HepG2 (cell line): Measurements from ENCODE around the gene JPH4. TPM values are rescaled to one million over a fixed set of nuclear protein-coding genes. Genes with fewer than 3 reads are reported as not detected.

Experiments
- ATAC-seq: fragments of 200-7000 bp; cut with Tn5 transposase; 3 replicates; pipeline ENCODE4 v1.9.1; 2020; ENCODE audit warnings: mild to moderate bottlenecking, moderate library complexity
- Bru-seq: library from RNA; stranded (reverse); fragments of 400-500 nt; gene quantifications from one replicate; lab custom pipeline; 2021; lab: Mats Ljungman, UMichigan
- BruChase-seq, 2 experiments: library from RNA; stranded (reverse); fragments of 400-500 nt; gene quantifications; one replicate each; lab custom pipeline; 2021; lab: Mats Ljungman, UMichigan
- BruUV-seq: library from RNA; stranded (reverse); fragments of 400-500 nt; replicated peaks from 2 replicates; lab custom pipeline; 2021; lab: Mats Ljungman, UMichigan
- CTCF ChIA-PET: fragments of 300-600 bp; formaldehyde crosslinking; extraction: SDS; loops from one replicate; lab custom pipeline; 2021; ENCODE audit warnings: low total read pairs, inconsistent platforms, low intra/inter-chr PET ratio; lab: Yijun Ruan, JAX
- POLR2A ChIA-PET: fragments of 350-600 bp; sonication (Branson Sonifier 250); formaldehyde crosslinking; loops from one replicate; lab custom pipeline; 2020; ENCODE audit warnings: antibody characterized with exemption, inconsistent platforms; lab: Yijun Ruan, JAX
- DNase-seq: peaks from one replicate; pipeline ENCODE4 v3.0.0-alpha.2; 2015; ENCODE audit warnings: low spot score
- FAIRE-seq: peaks from 3 replicates; lab custom pipeline; 2011; peaks lifted over from hg19 to GRCh38; lab: Jason Lieb, UNC
- H2AFZ ChIP-seq: one replicate; pipeline ENCODE4 v1.6.1; 2011; ENCODE audit warnings: low read length, inconsistent platforms
- H3K27ac ChIP-seq: fragments of 300-600 bp; 3 replicates; pipeline ENCODE4 v1.8.0; 2011; ENCODE audit warnings: mixed run types, mild to moderate bottlenecking, mixed read lengths, low read length, inconsistent platforms; ENCODE audit not compliant: insufficient read depth; ENCODE audit errors: extremely low read length
- H3K27me3 ChIP-seq, 2 experiments: fragments of 200-600 bp in 1 of 2; 2 replicates in 1 of 2; 3 replicates in 1 of 2; pipeline versions ENCODE4 v1.6.0 to v1.8.0; 2011; ENCODE audit warnings: low read length in 2 of 2, mild to moderate bottlenecking in 2 of 2, moderate library complexity in 2 of 2, inconsistent platforms in 1 of 2; ENCODE audit not compliant: insufficient read depth in 2 of 2, control insufficient read depth in 1 of 2
- H3K36me3 ChIP-seq, 2 experiments: fragments of 200-600 bp in 1 of 2; replicated peaks in 1 of 2; 2 replicates in 1 of 2; 3 replicates in 1 of 2; pipeline versions ENCODE4 v1.5.1 to v1.8.0; 2011; ENCODE audit warnings: low read length in 2 of 2, inconsistent platforms in 1 of 2; ENCODE audit not compliant: insufficient read depth in 2 of 2, control insufficient read depth in 1 of 2
- H3K4me1 ChIP-seq: 2 replicates; pipeline ENCODE4 v1.5.1; 2012; ENCODE audit warnings: low read length, inconsistent platforms; ENCODE audit not compliant: insufficient read depth
- H3K4me2 ChIP-seq: 2 replicates; pipeline ENCODE4 v1.6.0; 2011; ENCODE audit warnings: low read depth, low read length, inconsistent platforms
- H3K4me3 ChIP-seq, 3 experiments: fragments of 200-600 bp in 1 of 3; sonication (generic), shearing (Covaris generic) in 1 of 3; replicated peaks in 1 of 3; 2 replicates each; pipeline ENCODE4 v1.5.1; 2011 to 2016; ENCODE audit warnings: low read length in 3 of 3, inconsistent platforms in 2 of 3, low read depth in 2 of 3, mild to moderate bottlenecking in 2 of 3, control low read depth in 1 of 3, mixed read lengths in 1 of 3; ENCODE audit not compliant: insufficient read depth in 1 of 3
- H3K79me2 ChIP-seq: one replicate; pipeline ENCODE4 v1.6.1; 2011; ENCODE audit warnings: low read length, inconsistent platforms; ENCODE audit not compliant: insufficient read depth
- H3K9ac ChIP-seq: 2 replicates; pipeline ENCODE4 v1.6.0; 2011; ENCODE audit warnings: mild to moderate bottlenecking, low read depth, low read length, inconsistent platforms; ENCODE audit not compliant: insufficient read depth
- H3K9me3 ChIP-seq: 2 replicates; pipeline ENCODE4 v1.5.1; 2012; ENCODE audit warnings: mild to moderate bottlenecking, low read length
- H4K20me1 ChIP-seq: 2 replicates; pipeline ENCODE4 v1.6.0; 2011; ENCODE audit warnings: inconsistent platforms, mild to moderate bottlenecking, low read length, moderate library complexity; ENCODE audit not compliant: insufficient read depth
- FOSL1 ChIP-seq: sonication (generic); formaldehyde crosslinking; IDR thresholded peaks from 2 replicates; pipeline ENCODE4 v1.9.0; 2021; ENCODE audit warnings: missing genetic modification reagents, borderline replicate concordance
- MTF2 ChIP-seq: sonication (generic); formaldehyde crosslinking; IDR thresholded peaks from 2 replicates; pipeline ENCODE4 v1.5.0; 2020; ENCODE audit warnings: missing genetic modification reagents, borderline replicate concordance
- NFE2L2 ChIP-seq: fragments of 150-350 bp; IDR thresholded peaks from 2 replicates; pipeline ENCODE4 v1.6.1; 2014; ENCODE audit warnings: low read length
- SMAD1 ChIP-seq: sonication (generic); formaldehyde crosslinking; IDR thresholded peaks from 2 replicates; pipeline ENCODE4 v1.4.0; 2020; ENCODE audit warnings: missing genetic modification reagents, low read depth, mild to moderate bottlenecking, borderline replicate concordance
- SP4 ChIP-seq: sonication (generic); formaldehyde crosslinking; IDR thresholded peaks from 2 replicates; pipeline ENCODE4 v1.8.1; 2023; ENCODE audit warnings: mild to moderate bottlenecking, missing genetic modification reagents
- ZBTB21 ChIP-seq: sonication (generic); formaldehyde crosslinking; IDR thresholded peaks from 2 replicates; pipeline ENCODE4 v1.4.0; 2020; ENCODE audit warnings: missing genetic modification reagents
- ZNF30 ChIP-seq: sonication (generic); formaldehyde crosslinking; IDR thresholded peaks from 2 replicates; pipeline ENCODE4 v1.5.0; 2020; ENCODE audit warnings: mild to moderate bottlenecking, missing genetic modification reagents
- ZNF326 ChIP-seq: sonication (generic); formaldehyde crosslinking; IDR thresholded peaks from 2 replicates; pipeline ENCODE4 v1.4.0; 2020; ENCODE audit warnings: missing genetic modification reagents, borderline replicate concordance
- ZNF782 ChIP-seq: sonication (generic); formaldehyde crosslinking; IDR thresholded peaks from 2 replicates; pipeline ENCODE4 v1.4.0; 2020; ENCODE audit warnings: missing genetic modification reagents, mild to moderate bottlenecking, borderline replicate concordance
- ZSCAN25 ChIP-seq: sonication (generic); formaldehyde crosslinking; IDR thresholded peaks from 2 replicates; pipeline ENCODE4 v1.8.0; 2022; ENCODE audit warnings: mild to moderate bottlenecking, missing genetic modification reagents
- WGBS: methylation state at CpG from one replicate; pipeline ENCODE4 v1.1.6; 2017; ENCODE audit warnings: low lambda C conversion rate; 5-methylcytosine and 5-hydroxymethylcytosine counted together
- in situ Hi-C: cut with HindIII; loops from 2 replicates; pipeline ENCODE4 v1.10.0; 2017; ENCODE audit warnings: low pct_unique_long_range_greater_than_20kb; ENCODE audit not compliant: extremely low pct_ligation_motif_present
- intact Hi-C: fragments of 100-400 bp; cut with micrococcal nuclease; formaldehyde crosslinking; loops from one replicate; pipeline ENCODE4 v1.10.0; 2022; ENCODE audit not compliant: unreplicated experiment
- long read RNA-seq, 2 experiments: library from RNA in 1 of 2; library from polyadenylated mRNA in 1 of 2; stranded (forward) in 1 of 2; unstranded in 1 of 2; transcript quantifications; one replicate each; pipeline ENCODE4 v2.0.0, GENCODE V29; 2019 to 2022
- polyA minus RNA-seq, 3 experiments: library from RNA; depleted of rRNA, polyadenylated mRNA; stranded (reverse); fragments of >200 nt; gene quantifications; 2 replicates each; pipeline ENCODE4 v1.2.3, GENCODE V29; 2011; ENCODE audit warnings: low replicate concordance in 1 of 3
- polyA plus RNA-seq, 8 experiments: library from polyadenylated mRNA; depleted of rRNA in 3 of 8; stranded (reverse) in 7 of 8; unstranded in 1 of 8; fragments of >200 nt; fragmentation: Illumina TruSeq in 4 of 8; extraction: Trizol in 4 of 8; gene quantifications; 2 replicates each; pipeline versions ENCODE4 v1.2.1 to v1.2.3, GENCODE V29; 2011 to 2016; ENCODE audit warnings: low read depth in 4 of 8, missing spikeins in 1 of 8, mixed read lengths in 1 of 8; ENCODE audit not compliant: insufficient read depth in 1 of 8
- total RNA-seq, 5 experiments: library from RNA; depleted of rRNA; stranded (reverse); fragments of >200 nt; fragmentation: Illumina TruSeq; extraction: Trizol; gene quantifications; 2 replicates each; pipeline ENCODE4 v1.2.3, GENCODE V29; 2016; ENCODE audit warnings: low read depth in 1 of 5
- TF ChIP-seq, protein P1 (sequence below): sonication (generic); formaldehyde crosslinking; IDR thresholded peaks from 2 replicates; pipeline ENCODE4 v1.5.0; 2020; ENCODE audit warnings: missing genetic modification reagents
- TF ChIP-seq, protein P2 (sequence below): sonication (generic); formaldehyde crosslinking; IDR thresholded peaks from 2 replicates; pipeline ENCODE4 v1.5.0; 2020; ENCODE audit warnings: mild to moderate bottlenecking, missing genetic modification reagents

JPH4 gene
- 0.14 and 0.22 TPM in 2 replicates for total RNA-seq (2016; rRNA removed; fragmentation: Illumina TruSeq; extraction: Trizol)
- 0.10 TPM in 1 of 2 replicates, not detected in the other for total RNA-seq (2016; cell fraction: cytosol; rRNA removed; fragmentation: Illumina TruSeq; extraction: Trizol; ENCODE audit: low read depth)
- total RNA-seq (2016; cell fraction: insoluble cytoplasmic fraction; rRNA removed; fragmentation: Illumina TruSeq; extraction: Trizol), result 0.13 and 0.15 TPM in 2 replicates
- 0.10 and 0.22 TPM in 2 replicates for total RNA-seq (2016; cell fraction: membrane; rRNA removed; fragmentation: Illumina TruSeq; extraction: Trizol)
- 0.12 and 0.44 TPM in 2 replicates for total RNA-seq (2016; cell fraction: nucleus; rRNA removed; fragmentation: Illumina TruSeq; extraction: Trizol)
- 0.08 and 0.16 TPM in 2 replicates for polyA plus RNA-seq (2011; rRNA removed)
- polyA plus RNA-seq (2011; cell fraction: cytosol; rRNA removed), result 0.15 and 0.18 TPM in 2 replicates
- 1.1 TPM in 2 replicates for polyA plus RNA-seq (2011; cell fraction: nucleus; rRNA removed)
- 0.16 and 0.54 TPM in 2 replicates for polyA plus RNA-seq (2012)
- 0.05 and 0.10 TPM in 2 replicates for polyA plus RNA-seq (2016; cell fraction: cytosol; fragmentation: Illumina TruSeq; extraction: Trizol; ENCODE audit: low read depth)
- polyA plus RNA-seq (2016; cell fraction: insoluble cytoplasmic fraction; fragmentation: Illumina TruSeq; extraction: Trizol; ENCODE audit: low read depth), result 0.22 and 0.33 TPM in 2 replicates
- polyA plus RNA-seq (2016; cell fraction: membrane; fragmentation: Illumina TruSeq; extraction: Trizol; ENCODE audit: low read depth), result 0.10 and 0.17 TPM in 2 replicates
- 0.42 and 0.55 TPM in 2 replicates for polyA plus RNA-seq (2016; cell fraction: nucleus; fragmentation: Illumina TruSeq; extraction: Trizol; ENCODE audit: insufficient read depth, low read depth)
- 0.18 TPM in 1 of 2 replicates, not detected in the other for polyA minus RNA-seq (2011; rRNA and poly(A)+ RNA removed; ENCODE audit: low replicate concordance)
- 0.35 TPM in 1 of 2 replicates, not detected in the other for polyA minus RNA-seq (2011; cell fraction: cytosol; rRNA and poly(A)+ RNA removed)
- 0.13 and 0.25 TPM in 2 replicates for polyA minus RNA-seq (2011; cell fraction: nucleus; rRNA and poly(A)+ RNA removed)
- Bru-seq, nascent RNA, result percentile 17 among the genes with signal in this experiment
- percentile 36 among the genes with signal in this experiment for BruChase-seq, experiment 1, labeled RNA remaining after a 6-hour chase
- BruChase-seq, experiment 2, labeled RNA remaining after a 2-hour chase, result percentile 23 among the genes with signal in this experiment
- long read RNA-seq, experiment 1, result 0 reads
- long read RNA-seq, experiment 2, result 0 reads

DNA sequence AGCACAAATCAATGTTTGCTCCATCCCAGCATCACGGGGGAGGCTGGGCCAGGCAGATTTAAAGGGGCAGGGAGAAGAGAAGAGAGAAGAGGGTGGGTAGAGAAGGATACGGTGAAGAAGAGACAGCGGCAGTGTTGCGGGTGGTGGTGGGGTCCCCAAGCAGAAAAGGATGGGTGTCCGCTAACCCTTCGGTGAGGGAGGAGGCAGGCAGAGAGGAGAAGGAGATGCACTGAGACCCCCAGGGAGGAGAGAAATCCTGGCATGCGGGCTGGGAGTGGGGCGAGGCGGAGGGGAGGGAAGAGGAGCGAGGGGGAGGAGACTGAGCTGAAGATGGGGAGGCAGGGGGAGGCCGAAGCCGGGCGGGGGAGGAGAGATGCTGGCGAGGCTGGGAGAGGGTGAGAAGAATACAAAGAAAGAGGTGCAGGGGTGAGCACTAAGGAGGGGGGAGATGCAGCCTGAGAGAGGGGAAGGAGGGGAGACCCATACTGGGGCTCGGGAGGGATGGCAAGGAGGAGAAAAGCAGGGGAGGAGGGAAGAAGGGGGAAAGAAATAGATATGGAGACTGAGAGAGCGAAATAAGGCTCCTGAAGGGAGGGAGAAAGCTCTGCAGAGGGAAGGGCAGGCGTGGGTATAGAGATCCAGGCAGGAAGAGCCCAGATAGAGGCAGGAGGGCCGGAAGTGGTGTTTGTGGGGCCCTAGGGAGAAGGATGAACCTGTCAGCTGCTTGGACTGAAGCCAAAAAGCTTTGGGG is at the start of gene JPH4:
Gene JPH4 (minus strand): TSS at position 231 of the 751 bp plus-strand sequence. CDS start 1,337 bp downstream, outside the sequence.
- ATAC-seq (no peak), DNase-seq (no peak), FAIRE-seq (no peak)
- ChIA-PET CTCF (interaction anchor here (1.7 kb wide), 1 partner anchor 10 kb away, joined by 3 read pairs; no protein-coding TSS in a partner anchor), POLR2A (interaction anchor here (4.4 to 8.8 kb wide), 2 partner anchors 7 to 58 kb away, joined by 46 to 924 read pairs; partner anchors contain the start of gene DHRS2)
- 62% methylated on average over 18 of the region's 18 CpGs for WGBS
- H3K4me3 ChIP-seq, result no peak within 1 kb of the TSS
- H3K4me1 ChIP-seq, result peaks cover 40% of the 10 kb centered on the region
- H3K4me2 ChIP-seq, result no peak within 1 kb of the TSS
- no peaks in the 10 kb centered on the region for H3K27me3 ChIP-seq
- H4K20me1 ChIP-seq, result no peaks in the 10 kb centered on the region
- H3K79me2 ChIP-seq, result no peaks in the 10 kb centered on the region
- H3K9ac ChIP-seq, result no peak within 1 kb of the TSS
- no TSS peak for BruUV-seq
- intact Hi-C loops, result no loop called here
- no peaks in the 10 kb centered on the region for H3K9me3 ChIP-seq
- in situ Hi-C loops, result no loop called here
- H3K36me3 ChIP-seq, result no peaks in the 10 kb centered on the region
- no peak within 1 kb of the TSS for H2AFZ ChIP-seq
- peak within 1 kb of the TSS; percentile 78 for H3K27ac ChIP-seq
- TF ChIP-seq NFE2L2 (no peak), ZNF326 (no peak), MTF2 (CRISPR knock-in tag) (no peak), ZBTB21 (CRISPR knock-in tag) (no peak), FOSL1 (no peak), SP4 (CRISPR knock-in tag) (0 out of 2 replicates have a peak, but pooled peaks have one; percentile 24), SMAD1 (no peak), ZSCAN25 (CRISPR knock-in tag) (0 out of 2 replicates have a peak, but pooled peaks have one; percentile 23), ZNF782 (CRISPR knock-in tag) (no peak), ZNF30 (no peak)
- TF ChIP-seq, protein P1, sequence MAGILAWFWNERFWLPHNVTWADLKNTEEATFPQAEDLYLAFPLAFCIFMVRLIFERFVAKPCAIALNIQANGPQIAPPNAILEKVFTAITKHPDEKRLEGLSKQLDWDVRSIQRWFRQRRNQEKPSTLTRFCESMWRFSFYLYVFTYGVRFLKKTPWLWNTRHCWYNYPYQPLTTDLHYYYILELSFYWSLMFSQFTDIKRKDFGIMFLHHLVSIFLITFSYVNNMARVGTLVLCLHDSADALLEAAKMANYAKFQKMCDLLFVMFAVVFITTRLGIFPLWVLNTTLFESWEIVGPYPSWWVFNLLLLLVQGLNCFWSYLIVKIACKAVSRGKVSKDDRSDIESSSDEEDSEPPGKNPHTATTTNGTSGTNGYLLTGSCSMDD, result no peak
- TF ChIP-seq, protein P2, sequence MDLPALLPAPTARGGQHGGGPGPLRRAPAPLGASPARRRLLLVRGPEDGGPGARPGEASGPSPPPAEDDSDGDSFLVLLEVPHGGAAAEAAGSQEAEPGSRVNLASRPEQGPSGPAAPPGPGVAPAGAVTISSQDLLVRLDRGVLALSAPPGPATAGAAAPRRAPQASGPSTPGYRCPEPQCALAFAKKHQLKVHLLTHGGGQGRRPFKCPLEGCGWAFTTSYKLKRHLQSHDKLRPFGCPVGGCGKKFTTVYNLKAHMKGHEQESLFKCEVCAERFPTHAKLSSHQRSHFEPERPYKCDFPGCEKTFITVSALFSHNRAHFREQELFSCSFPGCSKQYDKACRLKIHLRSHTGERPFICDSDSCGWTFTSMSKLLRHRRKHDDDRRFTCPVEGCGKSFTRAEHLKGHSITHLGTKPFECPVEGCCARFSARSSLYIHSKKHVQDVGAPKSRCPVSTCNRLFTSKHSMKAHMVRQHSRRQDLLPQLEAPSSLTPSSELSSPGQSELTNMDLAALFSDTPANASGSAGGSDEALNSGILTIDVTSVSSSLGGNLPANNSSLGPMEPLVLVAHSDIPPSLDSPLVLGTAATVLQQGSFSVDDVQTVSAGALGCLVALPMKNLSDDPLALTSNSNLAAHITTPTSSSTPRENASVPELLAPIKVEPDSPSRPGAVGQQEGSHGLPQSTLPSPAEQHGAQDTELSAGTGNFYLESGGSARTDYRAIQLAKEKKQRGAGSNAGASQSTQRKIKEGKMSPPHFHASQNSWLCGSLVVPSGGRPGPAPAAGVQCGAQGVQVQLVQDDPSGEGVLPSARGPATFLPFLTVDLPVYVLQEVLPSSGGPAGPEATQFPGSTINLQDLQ (CRISPR knock-in tag), result no peak
